GM19452 (cell line): ENCODE measurements around the gene EHMT1.
"Not testable (repeated sequence)": the region's sequence is repeated elsewhere in the genome, so short reads cannot be mapped to it uniquely, and the experiment has no call there.

ENCODE experiments used
- ATAC-seq: cut with Tn5 transposase; IDR thresholded peaks from one replicate; pipeline ENCODE4 v1.9.1; 2021; ENCODE audit not compliant: unreplicated experiment

The EHMT1 gene

DNA sequence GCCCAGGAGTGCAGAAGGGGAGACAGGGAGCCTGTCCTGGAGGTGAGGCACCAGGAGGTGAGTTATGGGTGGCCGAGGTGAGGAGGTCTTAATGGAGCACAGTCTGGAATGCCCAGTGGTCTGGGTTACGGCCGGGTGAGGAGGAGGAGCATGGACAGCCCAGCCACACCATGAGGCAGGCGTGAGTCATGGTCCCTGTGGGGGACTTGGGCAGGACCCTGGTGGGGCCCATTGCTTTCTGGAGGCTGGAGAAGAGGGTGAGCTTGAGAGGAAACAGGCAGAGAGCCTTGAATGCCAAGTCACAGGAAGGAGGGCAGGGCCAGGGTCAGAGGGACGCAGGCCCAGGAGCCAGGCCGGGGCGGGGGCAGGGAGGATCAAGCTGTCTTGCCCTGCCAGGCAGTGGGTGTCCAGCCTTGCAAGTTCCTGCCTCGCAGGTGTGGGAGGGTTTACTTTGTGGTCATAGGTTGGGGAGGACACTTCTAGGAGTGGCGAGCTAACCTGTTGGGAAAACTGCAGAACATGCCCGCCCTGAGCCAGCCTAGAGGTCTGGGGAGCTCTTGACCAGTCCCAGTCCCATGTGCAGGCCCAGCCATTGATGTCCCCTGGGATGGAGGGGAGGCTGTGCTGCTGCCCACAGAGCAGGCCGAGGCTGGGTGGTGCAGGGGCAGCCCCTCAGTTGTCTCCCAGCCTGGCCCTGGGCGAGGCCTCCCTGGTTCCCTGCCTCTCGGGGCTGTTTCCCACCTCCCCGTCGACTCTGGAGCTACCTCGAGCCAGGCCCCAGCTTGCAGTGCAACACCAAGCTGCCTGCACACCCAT is 261.6 kb downstream of the EHMT1 start:
- ATAC-seq, result no peak

DNA sequence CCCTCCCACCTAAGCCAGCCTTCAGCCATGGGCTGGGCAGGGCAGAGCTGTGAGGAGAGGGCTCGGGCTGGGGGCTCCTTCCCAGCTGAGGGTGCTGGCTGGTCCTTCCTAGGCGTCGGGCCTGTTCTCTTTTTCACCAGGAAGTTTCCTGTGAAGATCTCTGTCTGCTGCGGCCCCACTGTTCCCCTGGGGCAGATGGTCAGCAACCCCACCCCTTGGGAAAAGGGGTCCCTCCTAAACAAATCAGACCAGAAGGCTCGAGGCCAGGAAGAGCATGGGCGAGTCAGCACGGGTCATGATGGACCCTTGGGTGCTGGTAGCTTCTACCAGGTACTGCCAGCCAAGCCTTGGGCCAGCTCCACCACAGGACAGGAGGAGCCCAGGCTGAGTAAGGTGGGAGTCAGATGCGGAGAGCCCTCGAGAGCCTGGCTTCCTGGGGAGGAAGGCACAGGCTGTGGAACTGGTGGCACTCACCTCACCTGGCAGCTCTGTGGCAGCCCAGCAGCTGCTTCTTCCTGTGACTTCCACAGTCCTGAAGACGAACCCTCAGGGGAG is 262.2 kb downstream of the EHMT1 start:
- no peak for ATAC-seq

DNA sequence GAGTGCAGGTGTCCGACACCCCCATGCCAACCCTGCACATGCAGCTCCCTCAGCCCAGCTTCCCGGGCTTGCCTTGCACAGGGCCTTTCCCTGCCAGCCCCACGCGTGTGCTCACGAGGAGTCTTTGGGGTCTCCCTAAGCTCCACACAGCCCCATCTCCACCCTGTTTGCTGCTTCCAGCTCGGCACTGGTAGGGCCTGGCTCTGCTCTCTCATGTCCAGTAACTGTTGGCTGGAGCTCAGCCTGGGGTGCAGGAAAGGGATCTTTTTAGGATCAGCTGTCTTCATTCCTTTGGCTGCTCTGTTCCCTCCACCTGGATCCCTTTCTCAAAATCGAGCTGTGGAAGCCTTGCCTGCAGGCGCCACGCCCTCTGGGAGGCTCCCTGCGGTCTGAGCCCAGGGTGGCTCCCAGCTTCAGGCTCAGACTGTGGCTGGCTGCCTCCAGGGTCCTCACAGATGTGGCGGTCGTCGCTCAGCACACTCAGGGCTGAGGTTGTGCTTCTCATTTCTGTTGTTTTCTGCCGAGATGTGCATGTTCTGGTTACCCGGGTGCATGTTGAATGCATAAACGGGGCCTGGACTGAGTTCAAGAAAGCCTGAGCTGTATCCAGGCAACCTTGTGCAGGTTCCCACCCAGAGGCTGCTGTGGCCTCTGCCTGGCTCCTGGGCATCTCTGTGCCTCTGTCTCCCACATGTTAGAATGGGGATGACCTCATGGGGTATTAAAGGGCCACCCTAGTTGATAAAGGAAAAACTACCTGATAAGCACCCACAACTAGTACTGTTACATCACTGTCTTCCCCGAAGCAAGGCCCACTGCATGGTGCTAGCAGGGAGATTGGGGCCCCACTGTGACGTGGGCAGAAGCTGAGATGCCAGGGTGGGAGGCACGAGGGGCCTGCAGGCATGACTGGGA is 263.0 kb downstream of the EHMT1 start:
- ATAC-seq, result no peak

DNA sequence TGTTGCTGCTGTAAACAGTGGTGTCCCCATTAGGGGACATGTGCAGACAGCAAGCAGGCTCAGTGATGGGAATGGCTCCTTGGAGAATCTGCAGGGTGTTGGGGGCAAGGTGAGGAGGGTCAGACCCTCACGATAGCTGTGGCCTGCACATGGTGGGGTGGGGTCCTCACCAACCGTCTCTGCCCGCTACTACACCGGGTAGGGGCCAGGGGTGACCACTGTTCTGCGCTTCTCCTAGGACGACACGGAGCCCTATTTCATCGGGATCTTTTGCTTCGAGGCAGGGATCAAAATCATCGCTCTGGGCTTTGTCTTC is 263.7 kb downstream of the EHMT1 start:
- no peak for ATAC-seq

DNA sequence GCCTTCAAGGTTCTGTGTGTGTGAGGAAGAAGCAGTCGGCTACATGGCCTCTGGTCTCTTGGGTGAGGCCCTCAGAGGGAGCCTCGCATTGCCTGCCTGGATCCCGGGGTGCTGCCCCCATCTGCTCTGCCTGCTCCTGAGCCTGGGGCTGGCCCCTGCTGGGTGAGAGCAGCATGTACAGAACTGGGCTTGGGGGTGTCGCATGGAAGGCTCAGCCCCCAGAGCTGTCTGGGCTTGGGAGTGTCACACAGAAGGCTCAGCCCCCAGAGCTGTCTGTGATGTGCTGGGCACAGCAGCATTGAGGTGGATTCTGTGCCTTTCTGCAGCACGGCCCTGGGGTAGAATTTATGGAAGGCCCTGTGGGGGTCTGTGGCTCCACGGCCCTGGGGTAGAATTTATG is 265.2 kb downstream of the EHMT1 start:
- not testable (repeated sequence) for ATAC-seq

DNA sequence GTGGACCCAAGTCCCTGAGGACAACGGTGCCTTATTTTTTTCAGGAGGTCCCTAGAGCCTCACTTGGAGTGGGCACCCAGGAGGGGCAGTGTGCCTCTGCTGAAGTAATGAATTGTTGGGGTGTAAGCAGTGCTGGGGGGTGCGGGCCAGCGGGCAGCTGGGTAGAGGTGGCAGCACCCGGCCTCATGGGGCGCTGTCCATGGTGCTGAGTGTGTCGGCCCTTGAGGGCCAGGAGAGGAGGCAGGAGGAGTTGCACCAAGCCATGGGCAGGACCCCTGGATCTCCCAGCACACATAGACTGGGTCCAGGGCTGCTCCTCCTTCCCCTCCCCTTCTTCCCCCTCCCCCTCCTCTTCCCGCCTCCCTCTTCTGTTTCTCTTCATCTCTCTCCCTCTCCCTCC is 265.7 kb downstream of the EHMT1 start:
- ATAC-seq, result not testable (repeated sequence)

DNA sequence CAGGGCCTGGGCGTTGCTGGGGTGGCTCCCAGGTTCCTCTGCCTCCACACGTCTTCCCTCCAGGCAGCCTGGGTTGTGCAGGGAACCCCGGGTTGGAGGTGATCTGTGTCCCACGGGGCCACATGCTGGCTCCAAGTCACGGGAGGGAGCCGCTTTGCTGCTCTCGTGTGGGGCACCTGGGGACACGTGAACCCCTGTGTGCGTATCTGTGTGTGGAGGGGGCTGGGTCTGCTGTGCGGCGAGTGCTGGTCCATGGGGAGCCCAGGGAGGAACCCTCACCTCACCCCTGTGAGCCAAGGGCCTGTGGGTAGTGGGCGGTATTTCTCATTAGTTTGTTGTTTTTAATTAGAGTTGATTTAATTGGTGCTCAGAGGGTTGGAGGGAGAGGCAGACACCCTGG is 266.3 kb downstream of the EHMT1 start:
- not testable (repeated sequence) for ATAC-seq
